GM19397 (cell line): ENCODE results near the gene OR51D1.

Source experiments
- ATAC-seq: cut with Tn5 transposase; IDR thresholded peaks from one replicate; pipeline ENCODE4 v1.9.1; 2021; ENCODE audit warnings: mild to moderate bottlenecking, moderate library complexity; ENCODE audit not compliant: unreplicated experiment

OR51D1 gene, protein sequence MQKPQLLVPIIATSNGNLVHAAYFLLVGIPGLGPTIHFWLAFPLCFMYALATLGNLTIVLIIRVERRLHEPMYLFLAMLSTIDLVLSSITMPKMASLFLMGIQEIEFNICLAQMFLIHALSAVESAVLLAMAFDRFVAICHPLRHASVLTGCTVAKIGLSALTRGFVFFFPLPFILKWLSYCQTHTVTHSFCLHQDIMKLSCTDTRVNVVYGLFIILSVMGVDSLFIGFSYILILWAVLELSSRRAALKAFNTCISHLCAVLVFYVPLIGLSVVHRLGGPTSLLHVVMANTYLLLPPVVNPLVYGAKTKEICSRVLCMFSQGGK

DNA sequence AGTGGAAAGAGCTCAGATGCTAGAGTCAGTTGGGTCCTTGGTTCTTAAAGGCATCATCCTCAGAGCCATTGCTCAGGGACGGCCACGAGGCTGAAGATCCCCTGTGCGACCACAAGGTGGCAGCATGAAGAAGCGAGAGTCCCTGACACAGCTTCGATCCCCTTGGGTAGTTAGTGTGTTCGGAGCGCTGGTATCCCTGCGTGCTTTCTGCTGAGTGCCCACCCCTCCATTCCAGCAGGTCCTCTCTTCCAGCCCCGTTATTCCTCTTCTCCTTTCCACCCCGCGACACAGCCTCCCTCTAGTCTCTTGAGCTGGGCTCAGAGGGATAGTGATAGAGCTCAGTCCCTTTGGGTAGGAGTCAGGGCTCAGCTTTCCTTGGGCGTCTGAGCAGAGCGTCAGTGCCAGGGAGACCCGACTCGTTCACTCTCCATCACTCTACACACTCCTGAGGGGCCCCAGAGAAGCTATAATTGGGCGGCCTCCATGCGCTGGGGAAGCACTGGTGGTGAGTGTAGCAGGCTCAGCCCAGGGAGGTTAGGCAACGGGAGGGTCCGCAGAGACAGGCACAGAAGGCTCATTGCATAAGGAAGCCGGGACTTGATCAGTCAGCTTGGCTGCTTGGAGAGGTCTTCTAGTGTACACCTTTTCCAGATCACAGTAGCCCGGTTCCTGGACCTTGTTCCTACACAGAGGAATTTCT lies at the start of gene OR51D1:
Gene OR51D1 (plus strand): TSS at position 516 of the 700 bp plus-strand sequence. CDS start 2,314 bp downstream, outside the sequence.
- ATAC-seq = peak; percentile 93

DNA sequence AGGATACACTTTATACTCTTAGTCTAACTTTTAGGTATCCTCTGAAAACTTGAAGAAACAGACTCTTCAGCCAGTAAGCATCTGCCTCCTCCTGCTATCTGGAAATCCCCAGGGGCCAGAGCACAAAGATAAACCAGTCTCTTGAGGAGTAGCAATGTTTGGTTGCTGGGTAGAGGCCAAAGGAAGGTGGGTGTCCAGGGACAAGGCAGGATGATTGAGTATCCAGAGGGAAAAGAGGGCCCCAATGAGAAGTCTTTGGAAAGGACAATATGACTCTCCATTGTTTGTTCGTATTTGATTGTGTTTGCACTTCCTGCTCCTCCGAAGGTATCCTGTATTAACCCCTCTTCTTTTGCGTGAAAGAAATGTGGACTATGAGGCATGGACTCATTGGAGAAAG lies 48.3 kb upstream of the OR51D1 start:
- ATAC-seq = no peak

DNA sequence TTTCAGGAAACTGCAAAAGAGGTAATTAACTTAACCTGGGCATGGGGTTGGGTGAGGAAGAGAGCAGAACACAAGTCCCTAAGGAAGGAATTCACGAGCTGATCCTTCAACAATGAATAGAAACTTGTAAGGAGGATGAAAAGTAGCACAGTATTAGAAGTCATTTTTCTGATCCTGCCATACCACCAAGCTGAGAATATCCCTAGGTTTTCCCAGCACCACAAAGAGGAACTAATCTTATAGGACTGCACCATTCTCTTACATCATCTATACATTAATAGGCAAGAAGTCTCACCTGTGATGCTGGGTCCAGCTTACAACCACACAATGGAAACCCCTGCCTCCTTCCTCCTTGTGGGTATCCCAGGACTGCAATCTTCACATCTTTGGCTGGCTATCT lies 43.5 kb upstream of the OR51D1 start, which contains the start of gene OR52I1:
Gene OR52I1 (plus strand): TSS at position 301 of the 400 bp plus-strand sequence. CDS start 0 bp downstream, at position 301.
- no peak for ATAC-seq

DNA sequence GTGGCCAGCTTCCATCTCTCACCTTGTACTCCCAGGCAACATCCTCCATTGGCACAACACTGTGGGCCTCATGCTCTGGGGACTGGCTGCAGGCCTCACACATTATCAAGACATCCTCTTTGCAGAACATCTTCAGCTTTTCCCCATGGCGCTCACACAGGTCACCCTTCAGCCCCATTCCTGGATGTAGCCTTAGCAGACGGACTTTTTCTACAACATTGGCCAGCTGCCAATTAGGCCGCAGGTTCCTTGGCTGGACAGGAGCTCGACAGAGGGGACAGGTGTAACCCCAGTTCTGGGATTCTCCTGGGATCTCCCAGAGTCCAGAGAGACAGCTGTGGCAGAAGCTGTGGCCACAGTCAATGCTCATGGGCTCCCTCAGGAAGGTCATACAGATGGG lies 32.2 kb upstream of the OR51D1 start:
- ATAC-seq = no peak

DNA sequence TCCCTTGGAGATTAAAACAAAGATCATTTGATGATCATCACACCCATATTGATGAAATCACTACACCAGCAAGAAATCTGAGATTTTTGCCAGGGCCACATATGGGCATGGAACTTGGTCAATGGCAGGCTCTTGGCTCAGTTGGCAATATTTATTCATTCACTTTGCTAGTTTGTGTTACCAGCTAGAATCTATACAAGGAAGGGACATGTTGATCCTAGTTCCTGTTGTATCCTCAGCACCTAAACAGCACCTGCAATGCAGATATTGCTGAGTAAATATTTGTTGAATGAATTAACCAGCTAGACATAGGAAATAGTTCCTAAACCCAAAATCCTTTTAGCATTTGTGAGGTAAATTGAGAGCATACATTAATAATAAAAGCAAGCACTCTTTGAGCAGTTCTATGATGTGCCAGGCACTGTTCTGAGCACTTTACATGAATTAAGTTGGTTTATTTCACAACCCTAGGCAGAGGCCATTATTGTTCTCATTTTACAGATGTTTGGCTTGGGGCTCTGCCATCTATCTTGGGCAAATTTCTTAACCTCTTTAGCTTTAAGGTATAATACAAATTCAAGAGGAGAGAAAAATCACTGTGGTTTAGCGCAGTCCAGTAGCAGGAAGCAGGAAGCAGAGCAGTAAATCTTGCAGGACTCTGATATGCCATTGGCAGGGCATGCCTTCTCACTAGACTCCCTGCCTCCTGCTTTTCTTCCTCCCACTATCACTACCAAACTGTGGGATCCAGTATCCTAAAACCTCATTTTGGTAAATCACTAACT lies 30.9 kb upstream of the OR51D1 start:
- ATAC-seq = no peak

DNA sequence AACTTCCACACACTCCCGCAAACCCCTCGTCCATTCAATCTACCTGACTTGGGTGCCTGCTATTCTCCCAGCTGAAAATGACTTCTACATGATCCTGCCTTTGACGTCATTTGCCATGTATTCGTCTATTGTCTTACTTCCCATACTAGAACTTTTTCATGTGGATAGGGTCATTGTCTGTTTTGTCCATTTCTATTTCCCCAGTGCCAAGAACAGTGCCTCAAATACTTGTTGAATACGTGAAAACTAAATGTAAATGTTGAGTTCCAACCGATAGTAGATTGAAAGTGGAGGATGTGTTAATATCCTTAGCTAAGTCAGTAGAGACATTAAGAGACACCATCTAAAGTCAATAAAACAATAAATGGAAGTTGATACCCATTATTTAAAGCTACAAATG lies 30.2 kb upstream of the OR51D1 start:
- ATAC-seq = no peak

DNA sequence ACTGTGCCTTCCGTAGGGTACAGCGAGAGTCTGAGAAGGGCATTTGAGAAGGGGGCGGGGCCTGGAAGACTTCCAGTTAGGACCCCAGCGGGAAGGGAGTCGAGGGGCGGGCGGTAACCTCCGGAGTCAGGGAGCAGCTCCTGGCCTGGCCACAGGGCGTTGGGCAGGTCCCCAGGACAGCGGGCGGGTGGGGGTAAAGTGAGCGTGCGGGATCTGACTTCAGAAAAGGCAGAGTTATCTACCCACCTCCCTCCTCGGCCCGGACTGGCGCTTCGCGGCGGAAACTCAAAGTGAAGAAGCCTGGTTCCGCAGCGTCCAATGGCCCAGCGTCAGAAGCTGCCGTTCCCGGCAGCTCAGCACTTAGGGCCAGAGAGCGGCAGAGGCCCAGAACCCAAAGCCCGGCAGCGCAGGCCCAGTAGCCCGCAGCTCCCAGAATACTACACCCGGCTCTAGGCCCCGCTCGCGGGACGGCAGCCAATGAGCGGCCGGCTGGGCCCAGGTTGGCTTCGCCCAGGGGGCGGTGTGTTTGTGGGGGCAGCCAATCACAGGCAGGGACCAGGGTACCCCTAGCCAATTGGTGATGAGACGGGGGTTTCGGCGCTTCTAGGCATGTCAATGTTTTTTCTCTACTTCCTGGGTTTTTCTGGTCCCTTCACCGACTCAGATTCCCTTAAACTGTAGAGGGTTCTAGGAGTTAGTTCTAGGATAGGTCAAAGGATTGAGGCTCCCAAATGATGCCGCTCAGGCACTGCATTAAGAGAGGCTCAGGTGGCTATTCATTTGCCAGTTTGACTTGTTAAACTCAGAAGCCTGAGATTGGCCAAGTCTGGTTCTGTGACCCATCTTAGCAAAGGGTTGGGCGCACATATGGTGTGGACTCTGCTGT lies 29.3 kb upstream of the OR51D1 start, which contains the start of gene TRIM68:
Gene TRIM68 (minus strand): TSS at position 451 of the 886 bp plus-strand sequence. CDS start 2,727 bp downstream, outside the sequence.
- peak; percentile 100 for ATAC-seq

DNA sequence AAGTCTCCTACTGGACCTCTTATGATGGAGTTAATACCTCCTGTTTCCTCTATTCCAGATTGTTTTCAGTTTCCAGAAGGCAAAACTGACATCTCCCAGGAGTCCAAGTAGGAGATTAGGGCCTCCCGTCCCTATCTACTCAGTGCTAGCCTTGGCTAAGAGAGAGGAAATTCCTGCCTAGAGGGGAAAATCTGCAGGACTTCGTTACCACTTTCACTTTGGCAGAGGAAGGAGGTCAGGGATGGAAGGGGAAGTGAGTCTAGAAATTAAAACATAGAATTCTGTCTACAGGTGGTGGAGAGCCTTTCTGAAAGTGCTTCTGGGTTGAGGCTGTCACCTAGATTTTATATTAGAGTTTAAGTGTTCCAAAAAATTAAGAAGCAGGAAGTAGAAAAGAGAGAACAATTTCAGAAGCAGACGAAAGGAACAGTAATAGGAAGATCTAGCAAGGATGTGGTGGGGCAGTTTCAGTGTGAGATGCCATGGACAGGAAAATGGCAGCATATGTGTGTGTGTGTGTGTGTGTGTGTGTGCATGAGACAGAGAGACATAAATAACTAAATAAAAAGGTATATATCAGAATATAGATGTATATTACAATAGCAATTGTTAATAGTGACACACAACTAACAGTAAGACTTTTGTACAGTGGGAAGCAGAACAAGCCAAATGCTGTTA lies 26.9 kb upstream of the OR51D1 start:
- ATAC-seq = no peak

DNA sequence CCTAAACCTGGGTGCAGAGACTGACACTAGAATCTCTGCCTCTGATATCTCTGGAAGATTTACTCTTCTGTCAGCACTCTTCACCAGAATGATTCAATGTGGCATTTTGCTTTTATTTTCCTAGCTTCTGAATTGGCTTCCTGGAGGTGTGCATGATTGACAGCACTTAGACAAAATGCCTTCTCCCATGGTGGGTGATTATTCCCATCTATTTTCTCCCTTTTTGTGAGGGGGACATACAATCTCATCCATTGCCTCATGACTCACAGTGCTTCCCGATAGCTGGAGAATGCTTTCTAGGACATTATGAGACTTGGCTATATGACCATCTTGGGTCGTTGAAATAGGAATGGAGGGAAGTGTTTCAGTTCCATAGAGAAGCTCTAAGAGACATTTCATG lies 25.3 kb upstream of the OR51D1 start:
- no peak for ATAC-seq

DNA sequence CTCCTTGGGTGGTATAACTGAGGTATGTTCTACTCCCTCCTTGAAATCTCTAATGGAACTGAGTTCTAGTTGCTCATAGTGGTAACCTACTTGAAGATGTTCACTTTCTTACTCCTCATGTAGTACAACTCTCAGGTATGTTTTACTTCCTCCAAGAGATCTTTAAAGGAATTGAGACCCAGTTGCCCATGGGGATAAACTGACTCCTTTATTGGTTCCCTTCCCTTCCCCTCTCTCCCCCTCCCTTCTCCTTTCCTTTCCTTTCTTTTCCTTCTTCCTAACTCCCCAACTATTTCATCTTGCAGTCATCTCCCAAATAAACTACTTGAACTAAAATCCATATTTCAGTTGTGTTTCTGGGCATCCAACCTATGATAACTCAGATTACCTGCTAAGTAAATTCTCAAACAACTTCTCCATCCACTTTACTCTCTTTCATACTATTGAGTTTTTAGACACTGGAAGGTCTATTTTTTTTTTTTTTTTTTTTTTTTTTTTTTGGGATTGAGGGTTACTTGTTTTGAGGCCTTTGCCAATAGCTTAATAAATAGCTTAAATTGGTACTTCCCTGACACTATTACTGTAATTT lies 21.3 kb upstream of the OR51D1 start:
- ATAC-seq = no peak

DNA sequence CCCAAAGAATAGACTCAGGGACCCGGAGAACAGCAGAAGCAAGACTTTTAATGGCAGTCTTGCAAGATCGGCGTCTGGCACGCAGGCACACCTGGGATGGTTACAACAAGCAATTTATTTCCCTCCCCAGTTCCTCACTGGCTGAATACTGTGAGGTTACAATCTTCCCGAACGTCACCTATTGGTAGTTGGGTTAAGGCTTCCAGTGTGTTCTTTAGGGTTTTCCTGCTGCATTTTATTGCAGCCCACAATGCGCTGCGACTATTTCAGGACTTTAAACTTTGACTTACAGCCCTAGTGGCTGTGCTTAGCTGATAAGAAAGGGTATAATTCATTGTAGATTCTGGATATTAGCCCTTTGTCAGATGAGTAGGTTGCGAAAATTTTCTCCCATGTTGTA lies 17.8 kb upstream of the OR51D1 start:
- no peak for ATAC-seq

DNA sequence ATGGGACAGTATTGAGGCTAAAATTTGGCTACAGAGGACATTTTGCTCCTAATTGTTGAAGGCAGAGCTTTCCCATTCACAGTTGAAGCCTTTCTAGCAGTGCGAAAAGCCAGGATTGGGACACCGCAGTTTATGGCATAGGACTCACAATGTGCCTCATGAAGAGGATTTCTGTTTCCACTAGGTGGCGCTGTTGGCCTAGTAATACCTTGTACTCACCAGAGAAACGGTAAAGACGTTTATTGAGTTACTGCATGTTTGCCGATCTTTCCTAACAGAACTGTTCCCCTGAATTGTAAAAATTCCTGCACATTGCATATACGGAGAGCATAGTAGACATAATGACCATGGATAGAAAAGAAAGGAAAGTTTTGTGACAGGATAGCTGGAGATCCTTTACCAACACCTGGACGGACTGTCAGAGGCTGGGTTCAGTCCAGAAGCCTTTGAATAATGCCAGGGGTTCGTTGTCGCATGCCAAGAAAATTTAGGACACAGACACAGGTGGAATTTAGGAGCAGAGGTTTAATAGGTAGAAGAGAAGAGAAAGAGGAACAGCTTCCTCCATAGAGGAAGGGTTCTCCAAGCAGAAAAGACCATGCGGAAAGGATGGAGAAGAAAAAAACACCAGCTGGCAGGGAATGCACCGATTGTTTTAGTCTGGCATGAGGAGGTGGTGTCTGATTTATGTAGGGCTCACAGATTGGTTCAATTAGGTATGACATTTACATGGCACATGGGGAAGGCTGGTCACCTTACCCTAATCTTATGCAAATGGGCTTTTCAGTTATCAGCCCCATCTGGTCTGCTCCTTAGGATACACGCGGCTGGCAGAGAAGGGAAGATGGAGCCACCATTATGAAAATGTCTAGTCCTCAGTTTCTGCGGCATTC lies 10.8 kb upstream of the OR51D1 start:
- no peak for ATAC-seq

DNA sequence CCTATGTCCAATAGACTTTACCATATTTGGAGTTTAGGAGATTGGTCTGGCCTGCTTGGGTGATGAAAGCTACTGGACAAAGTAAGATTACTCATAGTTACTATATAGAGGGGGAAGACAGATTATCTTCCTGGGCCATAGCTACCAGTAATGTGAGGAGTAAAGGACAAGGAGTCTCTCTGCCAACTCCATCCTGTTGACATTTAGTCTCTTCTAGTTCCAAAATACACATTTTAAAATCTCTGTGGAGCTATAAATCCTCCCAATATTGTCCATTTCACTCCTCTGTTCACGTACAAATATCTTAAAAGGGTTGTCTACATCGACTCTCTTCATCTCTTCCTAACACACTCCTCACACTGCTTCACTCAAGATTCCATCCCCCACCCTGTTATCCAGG lies 1.1 kb upstream of the OR51D1 start:
- no peak for ATAC-seq

DNA sequence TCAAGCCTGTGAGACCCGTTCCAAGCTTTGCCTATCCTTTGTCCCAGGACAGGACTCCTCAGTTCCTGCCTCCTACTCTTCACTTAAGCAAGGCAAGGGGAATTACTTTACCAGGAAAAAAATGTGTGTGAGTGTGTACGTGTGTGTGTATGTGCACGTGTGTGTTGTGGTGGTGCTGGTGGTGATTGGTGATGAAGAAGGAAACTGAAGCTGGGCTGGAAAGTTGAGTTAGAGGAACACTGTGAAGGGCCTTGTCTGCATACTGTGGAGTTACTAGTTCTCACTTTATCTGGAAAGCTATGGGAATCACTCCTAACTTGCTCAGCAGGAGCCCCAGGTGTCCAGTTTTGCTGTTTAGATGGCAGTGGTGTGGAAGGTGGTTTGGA lies 378 bp downstream of the OR51D1 start:
- ATAC-seq = no peak

DNA sequence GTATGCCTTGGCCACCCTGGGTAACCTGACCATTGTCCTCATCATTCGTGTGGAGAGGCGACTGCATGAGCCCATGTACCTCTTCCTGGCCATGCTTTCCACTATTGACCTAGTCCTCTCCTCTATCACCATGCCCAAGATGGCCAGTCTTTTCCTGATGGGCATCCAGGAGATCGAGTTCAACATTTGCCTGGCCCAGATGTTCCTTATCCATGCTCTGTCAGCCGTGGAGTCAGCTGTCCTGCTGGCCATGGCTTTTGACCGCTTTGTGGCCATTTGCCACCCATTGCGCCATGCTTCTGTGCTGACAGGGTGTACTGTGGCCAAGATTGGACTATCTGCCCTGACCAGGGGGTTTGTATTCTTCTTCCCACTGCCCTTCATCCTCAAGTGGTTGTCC lies 2.7 kb downstream of the OR51D1 start:
- ATAC-seq = no peak

DNA sequence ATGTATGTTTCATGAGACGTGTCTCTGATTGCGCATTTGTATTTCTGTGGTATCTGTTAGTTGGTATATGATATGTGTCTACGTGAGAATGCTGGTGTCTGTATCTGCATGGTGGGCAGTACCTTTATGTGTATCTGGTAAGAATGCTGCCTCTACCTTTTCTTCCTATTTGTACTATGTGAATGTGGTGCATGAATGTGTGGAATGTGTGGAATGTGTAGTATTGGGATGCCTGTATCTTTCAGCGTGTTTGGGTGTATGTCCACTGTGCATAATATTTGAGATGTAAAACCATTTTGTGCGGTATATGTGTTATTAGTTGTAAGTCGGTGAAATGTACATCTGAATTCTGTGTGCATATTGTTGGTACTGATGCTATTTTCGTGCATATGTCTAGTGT lies 4.2 kb downstream of the OR51D1 start:
- no peak for ATAC-seq

DNA sequence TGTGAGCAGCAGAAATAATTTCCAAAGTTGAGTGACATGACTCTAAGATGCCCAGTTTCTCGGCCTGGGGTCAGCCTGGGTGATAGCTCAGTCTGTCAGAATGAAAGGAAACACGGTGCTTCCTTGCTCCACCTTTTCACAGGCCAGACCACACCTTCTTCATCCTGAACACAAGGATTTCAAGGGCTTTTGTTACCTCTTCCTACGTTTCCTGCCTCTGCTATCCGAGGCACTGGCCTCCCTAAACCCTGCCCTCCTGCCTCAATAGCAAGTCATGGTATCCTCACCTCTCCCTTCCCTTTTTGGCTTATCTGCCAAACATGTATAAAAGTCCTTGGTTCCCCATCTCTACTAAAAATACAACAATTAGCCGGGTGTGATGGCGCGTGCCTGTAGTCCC lies 4.8 kb downstream of the OR51D1 start:
- ATAC-seq = no peak

DNA sequence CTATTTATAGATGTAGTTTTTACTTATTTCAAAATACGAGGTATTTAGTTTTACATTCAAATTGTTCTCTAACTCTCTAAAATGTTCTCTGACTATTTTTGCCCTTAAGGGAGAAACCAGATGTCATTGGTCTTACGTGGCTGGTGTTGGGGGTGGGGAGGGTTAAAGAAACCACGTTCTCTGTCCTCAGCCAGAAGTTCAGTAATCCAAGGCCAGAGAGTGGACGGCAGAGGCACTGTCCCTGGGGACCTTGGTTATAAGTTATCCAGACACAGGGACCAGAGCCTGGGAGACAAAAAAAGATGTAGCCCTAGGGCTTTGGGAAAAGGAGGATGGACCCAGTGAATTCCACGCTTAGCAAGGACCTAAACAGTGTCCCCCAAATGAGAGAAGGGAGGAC lies 5.8 kb downstream of the OR51D1 start:
- no peak for ATAC-seq

DNA sequence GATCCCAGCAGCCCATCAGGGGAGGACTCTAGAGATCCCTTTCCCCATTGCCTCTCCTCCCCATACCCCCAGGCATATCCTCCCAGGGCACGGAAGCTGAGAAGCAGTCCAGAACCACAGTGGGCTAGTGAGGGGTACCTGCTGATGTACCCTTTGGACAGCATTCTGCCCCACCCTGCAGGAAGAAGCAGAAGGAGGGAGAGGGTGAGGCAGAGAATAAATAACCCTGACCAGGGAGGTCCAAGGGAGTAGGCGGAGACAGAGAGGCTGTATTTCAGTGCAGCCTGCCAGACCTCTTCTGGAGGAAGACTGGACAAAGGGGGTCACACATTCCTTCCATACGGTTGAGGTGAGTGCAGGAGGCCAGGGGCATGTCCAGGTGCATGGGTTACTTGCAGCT lies 6.4 kb downstream of the OR51D1 start, which contains the start of gene OR51E1:
Gene OR51E1 (plus strand): TSS at position 301 of the 400 bp plus-strand sequence. CDS start 8,545 bp downstream, outside the sequence.
- no peak for ATAC-seq
